ENCODE results near the gene MUSTN1.

DNA sequence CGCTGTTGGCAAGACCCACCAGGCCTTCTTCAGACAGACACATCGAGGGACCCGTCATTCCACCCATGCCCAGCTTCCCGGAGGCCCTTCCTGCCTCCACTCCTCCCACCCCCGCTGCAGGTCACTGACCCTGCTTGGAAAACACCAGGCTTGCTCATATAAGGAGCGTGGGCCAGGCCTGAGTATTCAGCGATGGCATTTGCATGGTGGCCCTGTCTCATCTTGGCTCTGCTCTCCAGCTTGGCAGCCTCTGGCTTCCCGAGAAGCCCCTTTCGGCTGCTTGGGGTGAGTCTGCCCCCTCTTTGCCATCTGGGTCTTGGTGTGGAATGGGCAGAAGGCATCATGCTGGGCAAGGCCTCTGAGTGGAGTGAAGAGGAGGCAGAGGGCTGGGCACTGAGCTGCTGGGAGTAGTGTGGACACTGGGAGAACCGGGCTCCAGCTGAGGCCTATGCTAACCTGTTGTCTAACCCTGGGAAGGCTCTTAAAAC lies 40.2 kb downstream of the MUSTN1 start, which contains the start of gene ITIH3:
- TF ChIP-seq, protein P1, sequence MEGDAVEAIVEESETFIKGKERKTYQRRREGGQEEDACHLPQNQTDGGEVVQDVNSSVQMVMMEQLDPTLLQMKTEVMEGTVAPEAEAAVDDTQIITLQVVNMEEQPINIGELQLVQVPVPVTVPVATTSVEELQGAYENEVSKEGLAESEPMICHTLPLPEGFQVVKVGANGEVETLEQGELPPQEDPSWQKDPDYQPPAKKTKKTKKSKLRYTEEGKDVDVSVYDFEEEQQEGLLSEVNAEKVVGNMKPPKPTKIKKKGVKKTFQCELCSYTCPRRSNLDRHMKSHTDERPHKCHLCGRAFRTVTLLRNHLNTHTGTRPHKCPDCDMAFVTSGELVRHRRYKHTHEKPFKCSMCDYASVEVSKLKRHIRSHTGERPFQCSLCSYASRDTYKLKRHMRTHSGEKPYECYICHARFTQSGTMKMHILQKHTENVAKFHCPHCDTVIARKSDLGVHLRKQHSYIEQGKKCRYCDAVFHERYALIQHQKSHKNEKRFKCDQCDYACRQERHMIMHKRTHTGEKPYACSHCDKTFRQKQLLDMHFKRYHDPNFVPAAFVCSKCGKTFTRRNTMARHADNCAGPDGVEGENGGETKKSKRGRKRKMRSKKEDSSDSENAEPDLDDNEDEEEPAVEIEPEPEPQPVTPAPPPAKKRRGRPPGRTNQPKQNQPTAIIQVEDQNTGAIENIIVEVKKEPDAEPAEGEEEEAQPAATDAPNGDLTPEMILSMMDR (IDR thresholded peaks at IDR 0.05; ENCODE audit: borderline replicate concordance, extremely low read depth, low read length, poor library complexity, severe bottlenecking) = no peak
- no peak for TF ChIP-seq EZH2 (IDR thresholded peaks at IDR 0.05; ENCODE audit: borderline replicate concordance, low read depth, low read length, severe bottlenecking)

All from DND-41 (cell line).